ENCODE data around the gene OTOF. TPM values are rescaled to one million over a fixed set of nuclear protein-coding genes. Genes with fewer than 3 reads are reported as not detected.

Gene OTOF
- total RNA-seq, 1 donor from 2014 or later, result not detected

GRCh38 chr2:26516246-26516645 is 38.3 kb upstream of the OTOF start:
- Histone ChIP-seq H3K27ac (replicated peaks) (no peak overlapping the region), H3K4me1 (no peaks in the 10 kb centered on the region), H3K36me3 (no peaks in the 10 kb centered on the region), H3K27me3 (ENCODE audit: low read depth) (peaks cover 52% of the 10 kb centered on the region), H3K9me3 (replicated peaks) (no peaks in the 10 kb centered on the region), H3K4me3 (no peak overlapping the region)
- DNase-seq, result no peak
- no peak for TF ChIP-seq CTCF (IDR thresholded peaks at IDR 0.05; ENCODE audit: borderline replicate concordance)
- intact Hi-C loops (cut with micrococcal nuclease), result no loop called here

- no peaks in the 10 kb centered on the region for H3K36me3 ChIP-seq
- TF ChIP-seq CTCF (IDR thresholded peaks at IDR 0.05; ENCODE audit: borderline replicate concordance), result no peak
- no peak for DNase-seq
- H3K4me1 ChIP-seq, result no peaks in the 10 kb centered on the region
- intact Hi-C loops (cut with micrococcal nuclease), result no loop called here
- peaks cover 52% of the 10 kb centered on the region for H3K27me3 ChIP-seq (ENCODE audit: low read depth)
- H3K4me3 ChIP-seq, result no peak overlapping the region
- no peaks in the 10 kb centered on the region for H3K9me3 ChIP-seq (replicated peaks)
- no peak overlapping the region for H3K27ac ChIP-seq (replicated peaks)
Observed at GRCh38 chr2:26515771-26516170, 37.8 kb upstream of the OTOF start.

- DNase-seq, result no peak
- Histone ChIP-seq H3K36me3 (no peaks in the 10 kb centered on the region), H3K27ac (replicated peaks) (no peak overlapping the region), H3K4me1 (no peaks in the 10 kb centered on the region), H3K9me3 (replicated peaks) (no peaks in the 10 kb centered on the region), H3K4me3 (no peak overlapping the region), H3K27me3 (ENCODE audit: low read depth) (peaks cover 45% of the 10 kb centered on the region)
- intact Hi-C loops (cut with micrococcal nuclease), result no loop called here
- TF ChIP-seq CTCF (IDR thresholded peaks at IDR 0.05; ENCODE audit: borderline replicate concordance), result no peak
Observed at GRCh38 chr2:26514045-26514444, 36.1 kb upstream of the OTOF start.

- no peak for TF ChIP-seq CTCF (IDR thresholded peaks at IDR 0.05; ENCODE audit: borderline replicate concordance)
- H3K4me3 ChIP-seq, result no peak overlapping the region
- intact Hi-C loops (cut with micrococcal nuclease), result no loop called here
- no peak overlapping the region for H3K27ac ChIP-seq (replicated peaks)
- no peak for DNase-seq
- H3K9me3 ChIP-seq (replicated peaks), result no peaks in the 10 kb centered on the region
- H3K36me3 ChIP-seq, result no peaks in the 10 kb centered on the region
- H3K4me1 ChIP-seq, result no peaks in the 10 kb centered on the region
- H3K27me3 ChIP-seq (ENCODE audit: low read depth), result peaks cover 38% of the 10 kb centered on the region
Observed at GRCh38 chr2:26513261-26513660, 35.3 kb upstream of the OTOF start.

- peaks cover 35% of the 10 kb centered on the region for H3K27me3 ChIP-seq (ENCODE audit: low read depth)
- no peak overlapping the region for H3K4me3 ChIP-seq
- no peaks in the 10 kb centered on the region for H3K36me3 ChIP-seq
- H3K9me3 ChIP-seq (replicated peaks), result no peaks in the 10 kb centered on the region
- no peaks in the 10 kb centered on the region for H3K4me1 ChIP-seq
- intact Hi-C loops (cut with micrococcal nuclease), result no loop called here
- TF ChIP-seq CTCF (IDR thresholded peaks at IDR 0.05; ENCODE audit: borderline replicate concordance), result no peak
- DNase-seq, result no peak
- H3K27ac ChIP-seq (replicated peaks), result no peak overlapping the region
Observed at GRCh38 chr2:26511466-26511865, 33.5 kb upstream of the OTOF start.

Measured in left ventricle myocardium inferior (tissue), 1 donor.